ENCODE results near the gene IQGAP3. TPM values are rescaled to one million over a fixed set of nuclear protein-coding genes. Genes with fewer than 3 reads are reported as not detected.
"Not testable (repeated sequence)": the region's sequence is repeated elsewhere in the genome, so short reads cannot be mapped to it uniquely, and the experiment has no call there.

The IQGAP3 gene
- total RNA-seq, 1 donor from 2014 or later = 1.1 TPM

DNA sequence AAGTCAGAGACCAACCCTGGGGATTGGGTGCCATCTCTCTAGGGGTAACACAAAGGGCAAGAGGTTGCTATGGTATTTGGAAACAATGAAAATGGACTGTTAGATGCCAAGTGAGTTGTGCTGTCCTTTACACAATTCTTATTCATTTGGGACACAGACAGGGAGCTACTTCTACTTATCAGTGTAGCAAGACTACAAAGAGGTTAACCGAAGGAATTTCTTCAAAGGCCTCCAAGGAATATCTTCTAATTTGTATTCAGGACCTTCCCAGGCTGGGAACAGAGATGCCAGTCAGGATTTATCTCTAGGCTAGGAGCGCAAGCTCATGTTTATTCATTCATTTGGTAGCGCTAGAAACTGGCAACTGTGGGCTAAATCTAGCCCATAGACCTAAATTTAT is 21.8 kb upstream of the IQGAP3 start:
- DNase-seq = no peak

GRCh38 chr1:156593661-156593989 is 21.3 kb upstream of the IQGAP3 start:
- DNase-seq = no peak

GRCh38 chr1:156592910-156593660 is 20.7 kb upstream of the IQGAP3 start:
- no peak for DNase-seq

DNA sequence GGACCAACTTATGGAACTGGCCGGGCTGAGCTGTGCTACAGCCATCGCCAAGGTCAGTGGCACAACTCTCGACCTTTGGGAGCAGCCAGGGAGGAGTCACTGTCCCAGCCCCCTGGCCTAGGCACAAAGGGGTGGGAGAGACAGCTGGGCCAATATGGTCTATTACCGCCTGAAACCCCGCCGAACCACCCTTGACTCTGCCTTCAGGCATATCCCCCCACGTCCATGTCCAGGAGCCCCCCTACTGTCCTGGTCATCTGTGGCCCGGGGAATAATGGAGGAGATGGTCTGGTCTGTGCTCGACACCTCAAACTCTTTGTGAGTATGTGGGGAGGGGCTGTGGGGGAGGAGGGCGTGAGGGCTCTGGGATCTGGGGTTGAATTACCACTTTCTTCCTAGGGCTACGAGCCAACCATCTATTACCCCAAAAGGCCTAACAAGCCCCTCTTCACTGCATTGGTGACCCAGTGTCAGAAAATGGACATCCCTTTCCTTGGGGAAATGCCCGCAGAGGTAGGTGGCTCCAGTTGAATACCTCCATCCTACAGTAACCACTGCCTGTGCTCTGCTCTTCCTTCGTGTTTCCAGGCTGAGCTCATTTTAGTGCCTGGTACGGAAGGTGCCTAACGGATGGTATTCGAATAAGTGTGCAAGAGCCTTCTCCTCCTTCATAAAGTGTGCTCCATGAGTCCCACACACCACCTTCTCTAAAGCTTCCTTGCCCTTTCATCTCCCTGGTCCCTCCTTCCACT is 20.0 kb upstream of the IQGAP3 start:
- no peak for DNase-seq

DNA sequence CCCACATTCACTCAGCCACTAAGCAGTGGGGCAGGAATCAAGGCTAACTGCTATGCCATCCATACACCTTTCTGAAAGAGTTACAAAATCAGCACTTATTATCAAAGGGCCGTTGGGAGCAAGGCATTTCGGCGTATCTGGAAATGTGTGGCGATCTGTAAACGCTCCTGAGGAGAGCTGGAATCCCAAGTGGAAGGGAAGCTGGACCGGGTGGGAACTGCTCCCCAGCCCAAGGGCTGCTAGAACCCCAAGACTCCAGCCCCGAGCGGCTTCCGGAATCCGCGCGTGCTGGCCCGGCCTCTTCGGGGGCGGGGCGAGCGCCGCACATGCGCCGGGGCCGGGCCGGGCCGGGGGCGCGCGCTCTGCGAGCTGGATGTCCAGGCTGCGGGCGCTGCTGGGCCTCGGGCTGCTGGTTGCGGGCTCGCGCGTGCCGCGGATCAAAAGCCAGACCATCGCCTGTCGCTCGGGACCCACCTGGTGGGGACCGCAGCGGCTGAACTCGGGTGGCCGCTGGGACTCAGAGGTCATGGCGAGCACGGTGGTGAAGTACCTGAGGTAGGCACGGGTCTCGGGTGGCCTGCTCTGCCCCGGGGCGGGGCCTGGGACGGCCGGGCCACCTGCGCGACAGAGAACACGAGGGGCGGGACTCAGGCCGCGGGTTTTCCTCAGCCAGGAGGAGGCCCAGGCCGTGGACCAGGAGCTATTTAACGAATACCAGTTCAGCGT is 19.2 kb upstream of the IQGAP3 start, which contains the start of gene NAXE:
NAXE (plus strand) TSS at position 345 of the 726 bp plus-strand sequence; CDS start at position 374, 29 bp downstream.
- DNase-seq = peak; percentile 70

- no peak for DNase-seq
These were observed 18.7 kb upstream of the IQGAP3 start for GRCh38 chr1:156591181-156591431.

- DNase-seq = no peak
These were observed 18.2 kb upstream of the IQGAP3 start for GRCh38 chr1:156590326-156591180.

- no peak for DNase-seq
These were observed 17.2 kb upstream of the IQGAP3 start for GRCh38 chr1:156589546-156589945.

- not testable (repeated sequence) for DNase-seq
These were observed 15.6 kb upstream of the IQGAP3 start for GRCh38 chr1:156587927-156588326.

DNA sequence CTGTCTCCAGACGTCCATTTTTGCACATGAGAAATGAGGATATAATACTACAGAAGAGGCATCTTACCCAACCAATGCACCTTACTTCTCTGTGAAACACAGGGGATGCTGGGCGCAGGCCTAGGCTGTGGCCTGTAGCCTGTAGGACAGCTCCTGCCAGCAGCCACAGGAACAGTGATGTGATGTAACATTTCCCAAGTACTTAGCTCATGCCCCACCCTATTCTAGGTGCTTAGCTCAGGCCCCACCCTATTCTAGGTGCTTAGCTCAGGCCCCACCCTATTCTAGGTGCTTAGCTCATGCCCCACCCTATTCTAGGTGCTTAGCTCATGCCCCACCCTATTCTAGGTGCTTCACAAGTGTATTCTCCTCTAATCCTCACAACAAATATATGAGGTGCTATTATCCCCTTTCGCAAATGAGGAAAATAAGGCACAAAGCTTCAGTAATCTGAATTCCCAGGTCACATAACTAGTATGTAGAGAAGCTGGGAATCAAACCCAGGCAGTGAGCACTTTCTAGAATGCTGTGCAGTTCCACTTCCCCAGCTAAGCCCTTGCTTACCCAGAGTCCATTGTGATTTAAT is 14.6 kb upstream of the IQGAP3 start:
- DNase-seq = no peak

- DNase-seq = no peak
These were observed 14.0 kb upstream of the IQGAP3 start for GRCh38 chr1:156586323-156586722.

DNA sequence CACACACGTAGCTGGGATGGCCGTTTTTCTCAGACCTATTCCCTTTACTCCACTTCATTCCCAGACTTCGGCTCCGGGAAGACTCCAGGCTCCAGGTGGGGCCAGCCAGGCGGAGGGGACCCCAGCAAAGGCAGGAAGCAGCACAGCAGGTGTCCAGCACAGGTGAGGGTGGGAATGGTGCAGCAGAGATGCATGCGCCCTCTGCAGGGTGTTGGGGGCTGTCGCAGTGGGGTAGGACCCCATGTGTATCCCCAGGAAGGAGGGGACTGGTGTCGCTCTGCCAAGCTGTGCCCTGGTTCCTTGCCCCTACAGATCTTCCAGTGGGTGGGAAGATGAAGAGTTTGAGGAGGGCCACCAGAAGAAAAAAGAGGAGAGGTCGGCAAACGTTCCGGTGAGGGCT is 12.4 kb upstream of the IQGAP3 start:
- DNase-seq = no peak

- peak; percentile 25 for DNase-seq
These were observed 11.7 kb upstream of the IQGAP3 start for GRCh38 chr1:156583821-156584622.

DNA sequence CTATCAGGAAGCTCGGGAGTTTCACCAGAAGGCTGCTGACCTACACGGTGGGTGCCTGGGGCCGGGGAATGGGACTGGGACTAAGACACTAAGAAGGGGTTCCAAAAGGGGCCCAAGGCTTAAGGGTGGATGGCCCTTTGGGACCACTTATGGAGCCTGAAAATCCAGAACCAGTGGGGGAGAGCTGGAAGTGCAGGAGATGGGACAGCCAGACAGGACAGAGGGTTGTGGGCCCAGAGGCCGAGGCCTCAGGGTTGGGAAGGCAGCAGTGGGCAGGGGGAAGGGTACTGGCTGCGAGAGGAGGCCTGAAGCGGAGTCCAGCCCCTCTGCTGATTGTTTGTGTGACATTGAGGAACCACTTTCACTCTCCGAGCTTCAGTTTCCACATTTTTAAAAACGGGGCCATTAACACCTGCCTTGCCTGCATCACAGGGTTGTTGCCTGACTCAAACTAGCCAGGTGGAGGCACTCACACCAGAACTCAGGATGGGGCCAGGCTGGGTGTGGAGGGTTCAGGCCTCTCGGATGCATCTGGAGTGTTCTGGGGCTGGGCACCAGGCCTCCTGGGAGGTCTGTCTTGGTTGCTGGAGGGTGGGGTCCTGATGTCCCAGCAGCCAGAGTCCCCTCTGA is 10.1 kb upstream of the IQGAP3 start:
- DNase-seq = no peak

DNA sequence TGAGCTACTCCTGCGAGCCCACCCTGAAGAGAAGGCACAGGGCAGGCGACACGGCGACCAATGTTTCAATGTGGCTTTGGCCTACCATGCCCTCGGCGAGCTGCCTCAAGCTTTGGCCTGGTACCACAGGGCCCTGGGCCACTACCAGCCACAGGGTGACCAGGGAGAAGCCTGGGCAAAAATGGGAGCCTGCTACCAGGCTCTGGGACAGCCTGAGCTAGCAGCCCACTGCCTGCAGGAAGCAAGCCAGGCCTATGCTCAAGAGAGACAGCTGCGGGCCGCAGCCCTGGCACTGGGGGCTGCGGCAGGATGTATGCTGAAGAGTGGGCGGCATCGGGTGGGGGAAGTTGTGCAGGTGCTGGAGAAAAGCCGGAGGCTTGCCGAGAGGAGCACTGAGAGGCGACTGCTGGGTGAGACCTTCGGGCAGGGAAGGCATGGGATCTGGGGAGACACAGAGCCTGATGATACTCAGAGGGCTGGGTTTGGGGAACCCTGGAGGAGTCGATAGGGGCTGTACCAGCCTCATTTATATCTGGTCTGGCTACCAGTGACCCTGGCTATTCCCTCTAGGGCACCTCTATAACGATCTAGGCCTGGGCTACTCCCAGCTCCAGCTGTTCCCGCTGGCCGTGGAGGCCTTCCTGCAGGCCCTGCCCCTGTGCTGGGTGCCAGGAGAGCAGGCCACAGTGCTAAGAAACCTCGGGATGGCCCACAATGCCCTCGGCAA is 9.5 kb upstream of the IQGAP3 start:
- no peak for DNase-seq

DNA sequence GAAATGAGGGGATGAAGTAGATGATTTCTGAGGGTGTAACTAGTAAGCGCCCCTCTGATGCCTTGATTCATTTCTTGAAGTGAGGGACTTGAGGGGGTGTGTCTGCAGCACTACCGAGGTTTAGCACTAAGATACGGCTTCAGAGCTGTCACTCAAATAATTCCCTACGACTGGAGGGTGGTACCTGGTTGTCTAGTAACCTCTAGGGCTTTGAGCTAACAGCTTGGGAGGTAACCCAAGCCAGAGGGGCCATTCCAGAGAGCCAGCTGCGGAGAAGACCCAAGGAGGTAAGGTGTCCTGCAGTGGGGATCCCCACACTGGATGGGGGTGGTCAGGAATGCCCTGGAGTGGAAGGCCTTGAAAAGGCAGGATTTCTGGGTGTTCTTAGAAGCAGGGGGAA is 7.1 kb upstream of the IQGAP3 start, which contains the start of gene TTC24:
TTC24 (plus strand) TSS at position 252 of the 400 bp plus-strand sequence. CDS start 1,642 bp downstream, outside the sequence.
- no peak for DNase-seq

DNA sequence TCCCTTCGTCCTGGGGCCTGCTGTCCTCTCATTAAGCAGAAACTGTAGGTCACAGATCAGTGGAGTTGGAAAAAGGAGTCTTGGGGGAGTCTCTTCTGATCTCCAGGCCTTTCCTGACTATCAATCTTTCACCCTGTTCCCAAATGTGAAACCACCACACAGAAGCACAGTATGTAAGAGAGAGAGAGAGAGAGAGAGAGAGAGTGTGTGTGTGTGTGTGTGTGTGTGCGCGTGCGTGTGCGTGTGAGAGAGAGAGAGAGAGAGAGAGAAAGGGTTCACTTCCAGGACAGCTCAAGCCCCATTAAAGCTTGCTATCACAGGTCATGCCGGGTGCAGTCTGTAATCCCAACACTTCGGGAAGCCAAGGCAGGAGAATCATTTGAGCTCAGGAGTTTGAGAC is 5.7 kb upstream of the IQGAP3 start:
- DNase-seq = no peak

DNA sequence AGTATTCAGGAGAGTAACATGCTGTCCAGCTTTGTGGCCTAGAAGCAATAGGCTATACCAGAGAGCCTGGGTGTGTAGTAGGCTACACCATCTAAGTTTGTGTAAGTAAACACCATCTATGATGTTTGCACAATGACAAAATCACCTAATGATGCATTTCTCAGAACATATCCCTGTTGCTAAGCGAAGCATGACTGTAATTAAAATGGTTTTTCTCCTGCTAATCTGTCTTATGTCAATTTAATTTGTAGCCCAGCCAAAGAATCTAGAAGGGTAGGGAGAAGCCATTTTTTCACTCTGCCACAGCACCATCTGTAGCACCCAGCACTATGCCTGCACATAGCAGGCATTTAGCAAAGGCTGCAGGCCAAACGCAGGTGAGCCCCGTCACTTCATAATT is 5.2 kb upstream of the IQGAP3 start:
- no peak for DNase-seq

GRCh38 chr1:156574039-156574633 is 1.8 kb upstream of the IQGAP3 start:
- DNase-seq = no peak

DNA sequence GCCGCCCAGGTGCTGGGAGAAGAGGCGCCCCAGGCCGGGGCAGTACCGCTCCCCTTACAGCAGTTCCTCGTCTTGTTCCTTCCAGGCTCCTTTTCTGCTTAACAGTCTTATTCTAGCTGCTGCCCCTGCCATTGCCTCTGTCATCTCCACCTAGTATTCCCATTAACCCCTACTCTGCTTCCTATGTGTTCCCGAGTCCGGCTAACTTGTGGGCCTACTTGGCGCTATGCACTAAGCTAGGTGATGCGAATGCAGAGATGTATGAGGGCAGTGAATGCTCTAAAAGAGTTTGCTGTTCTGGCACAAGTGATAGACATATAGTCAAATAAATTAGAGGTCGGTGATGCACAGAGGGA is 276 bp upstream of the IQGAP3 start:
- no peak for DNase-seq
